ENCODE data around the gene SCN5A. TPM values are rescaled to one million over a fixed set of nuclear protein-coding genes. Genes with fewer than 3 reads are reported as not detected.

The SCN5A gene
- polyA plus RNA-seq, 1 donor (not counting 4 experiments of a cell fraction or from before 2014, with no cell fraction given), result 0.26 TPM

DNA sequence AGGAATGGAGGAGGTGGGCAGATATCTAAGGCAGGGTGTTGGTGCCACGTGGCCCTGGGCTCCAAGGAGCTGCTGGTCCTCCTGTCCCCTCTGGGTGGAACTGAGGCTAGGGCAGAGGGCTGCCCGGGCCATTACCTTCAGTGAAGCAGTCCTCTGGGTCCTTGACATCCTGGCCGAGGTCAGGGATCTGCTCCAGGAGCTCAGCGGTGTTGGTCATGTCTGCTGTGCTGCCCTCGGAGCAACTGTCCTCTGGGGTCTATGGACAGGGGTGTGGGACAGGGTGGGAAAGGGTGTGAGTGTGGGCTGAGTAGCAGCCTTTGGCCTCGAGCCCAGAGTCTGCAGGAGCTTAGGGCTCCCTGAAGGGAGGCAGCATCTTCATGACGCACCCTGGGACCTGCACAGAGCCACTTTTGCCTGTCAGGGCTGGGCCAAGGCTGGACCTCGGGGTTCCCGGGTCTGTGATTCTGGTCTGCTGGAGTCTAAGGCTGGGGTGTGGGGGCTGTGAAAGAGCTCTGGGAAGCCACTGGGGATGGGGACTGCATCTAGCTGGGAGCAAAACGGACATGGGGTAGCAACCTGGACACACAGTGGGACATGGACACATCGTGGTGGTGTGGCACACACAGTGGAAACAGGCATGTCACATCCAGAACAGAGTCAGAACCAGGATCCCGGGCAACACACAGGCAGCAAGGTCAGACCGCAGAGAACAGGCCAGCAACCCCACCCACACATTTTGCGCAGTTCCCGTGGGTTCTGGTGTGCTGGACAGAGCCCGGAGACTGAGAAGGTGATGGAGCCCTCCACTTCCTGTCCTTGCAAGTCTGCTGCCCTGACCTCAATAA, 72.7 kb downstream of the SCN5A start:
- H3K27me3 ChIP-seq (ENCODE audit: control insufficient read depth, extremely low read depth, insufficient read depth, low read length), result peaks cover 7% of the 10 kb centered on the region
- no peak overlapping the region for H3K9ac ChIP-seq (ENCODE audit: control insufficient read depth, extremely low read depth, insufficient read depth, low read length)
- no peak for DNase-seq (ENCODE audit: low read depth, low spot score)
- TF ChIP-seq, protein P1, sequence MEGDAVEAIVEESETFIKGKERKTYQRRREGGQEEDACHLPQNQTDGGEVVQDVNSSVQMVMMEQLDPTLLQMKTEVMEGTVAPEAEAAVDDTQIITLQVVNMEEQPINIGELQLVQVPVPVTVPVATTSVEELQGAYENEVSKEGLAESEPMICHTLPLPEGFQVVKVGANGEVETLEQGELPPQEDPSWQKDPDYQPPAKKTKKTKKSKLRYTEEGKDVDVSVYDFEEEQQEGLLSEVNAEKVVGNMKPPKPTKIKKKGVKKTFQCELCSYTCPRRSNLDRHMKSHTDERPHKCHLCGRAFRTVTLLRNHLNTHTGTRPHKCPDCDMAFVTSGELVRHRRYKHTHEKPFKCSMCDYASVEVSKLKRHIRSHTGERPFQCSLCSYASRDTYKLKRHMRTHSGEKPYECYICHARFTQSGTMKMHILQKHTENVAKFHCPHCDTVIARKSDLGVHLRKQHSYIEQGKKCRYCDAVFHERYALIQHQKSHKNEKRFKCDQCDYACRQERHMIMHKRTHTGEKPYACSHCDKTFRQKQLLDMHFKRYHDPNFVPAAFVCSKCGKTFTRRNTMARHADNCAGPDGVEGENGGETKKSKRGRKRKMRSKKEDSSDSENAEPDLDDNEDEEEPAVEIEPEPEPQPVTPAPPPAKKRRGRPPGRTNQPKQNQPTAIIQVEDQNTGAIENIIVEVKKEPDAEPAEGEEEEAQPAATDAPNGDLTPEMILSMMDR (optimal IDR thresholded peaks at IDR 0.05 in 1 of 3, IDR thresholded peaks at IDR 0.05 in 1 of 3, conservative IDR thresholded peaks at IDR 0.05 in 1 of 3; ENCODE audit: extremely low read depth in 1 of 3, insufficient read depth in 2 of 3, low read length in 3 of 3), result no peak
- TF ChIP-seq EZH2 (IDR thresholded peaks at IDR 0.05; ENCODE audit: low read length), result no peak
- dilution Hi-C loops (cut with MboI; ENCODE audit: extremely low pct_ligation_motif_present, low sequenced_read_pairs), result no loop called here
- no peak overlapping the region for H3K4me2 ChIP-seq (ENCODE audit: control insufficient read depth, extremely low read depth, insufficient read depth, low read depth, low read length)
- FAIRE-seq, result no peak
- H3K9me1 ChIP-seq (ENCODE audit: control insufficient read depth, extremely low read depth, insufficient read depth, low read length), result no peaks in the 10 kb centered on the region
- no peaks in the 10 kb centered on the region for H4K20me1 ChIP-seq (ENCODE audit: control insufficient read depth, extremely low read depth, insufficient read depth, low read length)
- H3K79me2 ChIP-seq (ENCODE audit: control insufficient read depth, insufficient read depth, low read length), result no peaks in the 10 kb centered on the region
- no peaks in the 10 kb centered on the region for H3K4me1 ChIP-seq (ENCODE audit: control insufficient read depth, extremely low read depth, insufficient read depth, low read length)
- no peak overlapping the region for H2AFZ ChIP-seq (ENCODE audit: control insufficient read depth, low read length)
- no peaks in the 10 kb centered on the region for H3K36me3 ChIP-seq (ENCODE audit: control insufficient read depth in 2 of 2, extremely low read depth in 1 of 2, insufficient read depth in 2 of 2, low read length in 2 of 2)
- no peaks in the 10 kb centered on the region for H3K9me3 ChIP-seq (ENCODE audit: control insufficient read depth, low read depth, low read length)
- H3K4me3 ChIP-seq (ENCODE audit: control insufficient read depth in 2 of 3, extremely low read depth in 1 of 3, insufficient read depth in 2 of 3, low read depth in 1 of 3, low read length in 3 of 3), result no peak overlapping the region
- H3K27ac ChIP-seq (ENCODE audit: control insufficient read depth, insufficient read depth, low read length), result no peak overlapping the region

DNA sequence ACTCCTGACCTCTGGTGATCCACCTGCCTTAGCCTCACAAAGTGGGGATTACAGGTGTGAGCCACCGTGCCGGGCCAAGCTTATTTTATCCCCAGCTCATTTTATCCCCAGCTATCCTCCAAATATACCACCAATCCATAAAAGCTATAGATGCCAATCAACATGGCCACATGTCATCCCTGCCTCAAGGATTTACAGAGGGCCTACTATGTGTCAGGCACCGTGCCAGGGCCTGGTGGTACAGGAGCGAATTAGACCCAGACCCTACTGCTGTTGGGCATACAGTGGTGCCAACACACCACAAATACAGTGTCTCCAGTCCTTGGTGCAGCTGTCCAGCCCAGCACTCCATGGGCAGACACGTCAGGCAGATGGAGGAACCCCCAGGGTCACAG, 73.4 kb downstream of the SCN5A start:
- TF ChIP-seq, protein P1 (optimal IDR thresholded peaks at IDR 0.05 in 1 of 3, IDR thresholded peaks at IDR 0.05 in 1 of 3, conservative IDR thresholded peaks at IDR 0.05 in 1 of 3; ENCODE audit: extremely low read depth in 1 of 3, insufficient read depth in 2 of 3, low read length in 3 of 3), result no peak
- TF ChIP-seq EZH2 (IDR thresholded peaks at IDR 0.05; ENCODE audit: low read length), result no peak
- Histone ChIP-seq H2AFZ (ENCODE audit: control insufficient read depth, low read length) (no peak overlapping the region), H4K20me1 (ENCODE audit: control insufficient read depth, extremely low read depth, insufficient read depth, low read length) (no peaks in the 10 kb centered on the region), H3K27me3 (ENCODE audit: control insufficient read depth, extremely low read depth, insufficient read depth, low read length) (peaks cover 7% of the 10 kb centered on the region), H3K27ac (ENCODE audit: control insufficient read depth, insufficient read depth, low read length) (no peak overlapping the region), H3K9me3 (ENCODE audit: control insufficient read depth, low read depth, low read length) (no peaks in the 10 kb centered on the region), H3K4me3 (ENCODE audit: control insufficient read depth in 2 of 3, extremely low read depth in 1 of 3, insufficient read depth in 2 of 3, low read depth in 1 of 3, low read length in 3 of 3) (no peak overlapping the region), H3K79me2 (ENCODE audit: control insufficient read depth, insufficient read depth, low read length) (no peaks in the 10 kb centered on the region), H3K36me3 (ENCODE audit: control insufficient read depth in 2 of 2, extremely low read depth in 1 of 2, insufficient read depth in 2 of 2, low read length in 2 of 2) (no peaks in the 10 kb centered on the region), H3K4me2 (ENCODE audit: control insufficient read depth, extremely low read depth, insufficient read depth, low read depth, low read length) (no peak overlapping the region), H3K9ac (ENCODE audit: control insufficient read depth, extremely low read depth, insufficient read depth, low read length) (no peak overlapping the region), H3K4me1 (ENCODE audit: control insufficient read depth, extremely low read depth, insufficient read depth, low read length) (no peaks in the 10 kb centered on the region), H3K9me1 (ENCODE audit: control insufficient read depth, extremely low read depth, insufficient read depth, low read length) (no peaks in the 10 kb centered on the region)
- FAIRE-seq (no peak), DNase-seq (ENCODE audit: low read depth, low spot score) (no peak)
- dilution Hi-C loops (cut with MboI; ENCODE audit: extremely low pct_ligation_motif_present, low sequenced_read_pairs), result no loop called here
